NCI-H1436 treated with DMSO at 0.1 percent for 48 hours (cell line): ENCODE measurements around the gene TBC1D10A.

Experiments used
- DNase-seq: peaks from one replicate; lab custom pipeline; 2025; lab: John Stamatoyannopoulos, UW

Gene TBC1D10A

DNA sequence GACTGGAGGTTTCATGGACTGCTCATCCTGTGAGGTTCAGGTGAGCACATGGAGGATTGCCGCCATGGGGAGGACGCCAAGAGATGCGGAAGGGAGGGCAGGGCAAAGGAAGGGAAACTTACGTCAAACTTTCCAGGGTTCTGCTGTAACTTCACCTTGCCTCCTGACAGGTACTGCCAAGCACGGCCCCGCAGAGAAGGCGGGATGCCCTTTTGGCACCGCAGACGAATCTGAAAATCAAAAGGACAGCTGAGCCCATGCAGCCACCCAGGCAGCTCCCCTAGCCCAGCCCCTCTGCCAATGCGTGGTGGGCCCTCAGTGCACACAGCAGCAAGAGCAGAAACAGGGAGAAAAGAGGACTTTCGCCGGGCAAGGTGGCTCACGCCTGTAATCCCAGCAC is 27.4 kb downstream of the TBC1D10A start:
- no peak for DNase-seq

DNA sequence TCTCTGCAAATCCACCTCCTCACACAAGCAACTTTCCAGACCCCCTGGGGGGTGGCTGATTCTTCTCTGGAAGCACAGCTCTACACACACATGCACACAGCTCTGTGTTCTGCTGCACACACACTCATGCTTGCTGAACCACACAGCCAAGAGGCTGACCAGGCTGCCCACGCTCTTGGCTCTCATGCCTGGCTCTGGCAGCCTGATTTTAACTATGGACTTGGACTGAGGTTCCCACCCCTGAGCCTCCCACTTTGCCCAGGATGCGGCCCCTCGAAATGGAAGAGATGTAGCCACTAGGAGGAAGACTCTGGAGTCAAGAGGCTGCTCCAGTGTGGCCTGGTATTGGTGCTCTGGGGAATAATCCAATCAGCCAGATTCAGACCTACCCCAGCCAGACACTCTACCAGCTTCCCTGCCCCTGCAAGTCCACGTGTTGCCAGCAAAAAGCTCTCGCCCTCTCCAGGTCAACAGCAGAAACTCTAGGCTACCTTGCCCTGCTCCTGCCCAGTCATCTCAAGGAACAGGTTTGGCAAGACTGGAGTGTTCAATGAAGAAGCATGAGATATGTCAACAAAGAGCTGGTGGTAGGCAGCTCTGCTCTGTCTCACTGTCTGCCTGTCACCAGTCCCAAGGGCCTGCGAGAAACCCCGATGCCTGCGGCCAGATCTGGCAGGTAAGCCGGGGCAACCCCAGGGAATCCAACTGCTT is 28.6 kb downstream of the TBC1D10A start:
- DNase-seq = no peak

DNA sequence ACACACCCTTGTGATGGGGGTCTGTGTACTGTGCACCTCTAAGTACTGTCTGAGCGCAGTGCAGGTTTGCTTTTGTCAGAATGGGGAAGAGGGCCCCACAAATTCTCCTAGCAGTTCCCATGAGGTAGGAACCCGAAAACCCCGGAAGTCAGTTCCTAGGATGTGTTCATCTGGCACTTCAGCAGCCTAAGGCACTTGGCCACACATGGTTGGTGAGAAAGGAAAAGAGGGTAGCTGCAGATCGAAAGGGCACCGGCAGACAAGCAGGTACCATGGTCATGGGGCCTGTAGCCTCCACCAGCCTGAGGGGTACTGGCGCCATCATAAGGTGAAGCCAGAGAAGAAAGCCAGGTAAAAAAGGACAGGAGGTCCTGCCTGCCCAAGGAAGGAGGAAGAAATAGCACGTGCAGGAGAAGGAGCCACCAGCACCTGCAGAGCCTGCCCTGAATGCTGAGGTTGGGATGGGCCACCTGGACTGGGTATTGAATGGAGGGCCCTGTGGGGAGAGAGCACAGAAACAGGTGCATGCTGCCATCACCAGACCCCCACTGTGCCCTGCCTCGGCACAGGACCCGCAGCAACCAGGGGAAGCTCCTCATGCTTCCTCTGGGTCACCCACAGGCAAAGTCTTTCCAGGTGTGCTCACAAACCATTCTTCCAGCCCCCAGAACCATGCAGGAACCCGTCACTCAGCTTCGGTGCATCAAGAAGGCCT is 29.3 kb downstream of the TBC1D10A start:
- DNase-seq = no peak

DNA sequence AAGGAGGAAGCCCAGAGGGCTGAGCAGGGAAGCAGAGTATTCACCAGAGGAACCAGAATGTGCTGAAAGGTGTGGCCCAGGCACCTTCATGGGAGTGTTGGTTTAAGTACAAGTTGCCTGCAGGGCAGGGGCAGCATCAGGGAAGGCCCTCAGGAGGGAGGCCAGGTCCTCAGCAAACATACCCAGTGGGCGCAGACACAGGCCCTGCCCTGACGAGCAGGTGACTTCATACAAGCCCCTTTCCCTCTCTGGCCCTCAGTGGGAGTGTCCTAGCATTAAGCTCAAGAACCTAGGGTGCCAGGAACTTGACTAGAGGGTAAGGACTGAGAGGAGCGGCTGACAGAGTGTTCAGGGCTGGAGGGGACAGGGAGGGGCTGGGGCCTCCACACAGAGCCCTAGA is 29.9 kb downstream of the TBC1D10A start:
- DNase-seq = no peak

DNA sequence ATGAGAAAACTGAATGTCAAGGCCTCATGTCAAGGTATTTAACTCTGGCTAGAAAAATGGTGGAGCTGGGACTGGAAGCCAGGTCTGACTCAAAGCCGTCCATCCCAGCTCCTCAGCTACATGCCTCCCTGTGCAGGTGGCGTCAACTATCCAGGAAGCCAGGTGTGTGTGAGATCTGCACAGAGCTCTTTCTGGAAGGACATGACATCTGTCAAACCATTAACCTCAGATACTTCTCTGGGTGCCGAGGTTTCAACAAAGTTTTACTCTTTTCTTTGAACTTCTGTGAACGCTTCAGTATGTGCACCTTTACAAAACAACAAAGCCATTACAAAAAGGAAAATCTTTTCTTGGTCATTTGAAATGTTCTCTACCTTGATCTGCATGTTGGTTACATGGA is 30.4 kb downstream of the TBC1D10A start:
- no peak for DNase-seq

DNA sequence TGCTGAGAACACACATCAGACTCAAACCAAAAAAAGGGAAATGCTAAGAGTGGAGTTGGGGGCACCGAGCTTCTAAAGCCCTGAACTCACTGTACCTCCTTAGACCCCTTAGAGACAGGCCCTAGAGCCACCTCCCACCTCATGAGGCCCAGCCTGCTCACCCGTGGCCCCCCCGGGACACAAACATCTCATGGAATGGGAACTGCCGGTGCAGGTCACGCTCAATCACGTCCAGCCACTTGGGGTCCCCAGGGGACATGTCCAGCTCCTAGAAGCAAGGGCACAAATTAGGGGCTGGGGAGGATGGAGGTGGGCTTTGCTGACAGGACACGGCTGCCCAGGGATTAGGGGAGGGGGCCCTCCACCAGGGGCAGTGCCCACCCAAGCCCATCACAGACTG is 31.2 kb downstream of the TBC1D10A start:
- no peak for DNase-seq

DNA sequence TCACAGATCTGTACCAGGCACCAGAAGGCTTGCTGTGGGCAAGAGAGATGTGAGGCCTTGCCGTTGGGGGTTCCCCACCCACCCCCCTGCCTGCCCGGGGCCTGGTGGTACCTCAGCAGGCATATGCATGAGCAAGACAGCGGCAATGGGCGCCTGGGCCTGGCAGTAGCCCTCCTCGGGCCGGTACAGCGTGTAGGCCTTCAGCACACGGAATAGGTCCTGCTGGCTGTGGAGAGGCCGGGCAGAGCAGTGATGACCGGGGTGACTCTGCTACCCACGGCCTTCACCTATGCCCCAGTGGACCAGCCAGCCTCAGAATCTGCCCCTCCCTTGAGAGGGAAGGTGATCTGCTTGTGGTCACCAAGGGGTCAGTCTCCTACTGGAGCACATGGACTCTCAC is 31.9 kb downstream of the TBC1D10A start:
- no peak for DNase-seq

DNA sequence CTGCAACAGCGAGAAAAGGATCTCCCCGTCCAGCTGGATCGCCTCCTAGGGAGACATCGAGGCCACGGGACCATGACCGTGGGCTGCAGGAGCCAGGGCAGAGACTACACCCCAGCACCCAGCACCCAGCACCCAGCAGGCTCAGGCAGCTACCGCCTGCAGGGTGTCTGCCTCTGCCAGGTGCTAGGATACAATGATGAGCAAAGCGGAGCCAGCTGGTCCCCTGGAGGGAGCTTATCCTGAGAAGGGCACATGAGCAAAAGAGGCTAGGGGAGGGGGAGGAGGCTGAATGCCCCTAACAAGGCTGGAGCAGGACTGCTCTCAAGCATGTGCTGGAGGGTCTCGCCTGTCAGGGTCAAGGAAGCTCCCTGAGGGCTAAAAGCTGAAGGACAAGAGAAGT is 32.7 kb downstream of the TBC1D10A start:
- no peak for DNase-seq

DNA sequence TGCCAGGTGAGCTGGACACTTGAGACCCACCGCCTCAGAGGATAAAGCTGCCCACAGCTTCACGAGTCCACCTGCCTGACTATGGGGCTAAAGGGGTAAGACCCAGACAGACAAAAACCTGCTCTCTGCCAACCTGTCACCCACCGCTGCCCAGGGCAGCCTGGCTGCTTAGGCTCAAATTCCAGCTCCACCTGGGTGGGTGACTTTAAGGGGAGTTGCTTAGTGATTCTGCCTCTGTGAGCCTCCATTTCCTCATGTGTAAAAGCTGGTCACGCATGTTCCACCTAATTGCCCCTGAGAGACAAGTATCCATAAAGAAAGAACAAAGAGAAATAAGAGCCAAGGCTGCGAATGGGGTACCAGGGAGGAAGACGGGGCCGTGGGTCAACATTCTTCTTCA is 33.7 kb downstream of the TBC1D10A start:
- no peak for DNase-seq

DNA sequence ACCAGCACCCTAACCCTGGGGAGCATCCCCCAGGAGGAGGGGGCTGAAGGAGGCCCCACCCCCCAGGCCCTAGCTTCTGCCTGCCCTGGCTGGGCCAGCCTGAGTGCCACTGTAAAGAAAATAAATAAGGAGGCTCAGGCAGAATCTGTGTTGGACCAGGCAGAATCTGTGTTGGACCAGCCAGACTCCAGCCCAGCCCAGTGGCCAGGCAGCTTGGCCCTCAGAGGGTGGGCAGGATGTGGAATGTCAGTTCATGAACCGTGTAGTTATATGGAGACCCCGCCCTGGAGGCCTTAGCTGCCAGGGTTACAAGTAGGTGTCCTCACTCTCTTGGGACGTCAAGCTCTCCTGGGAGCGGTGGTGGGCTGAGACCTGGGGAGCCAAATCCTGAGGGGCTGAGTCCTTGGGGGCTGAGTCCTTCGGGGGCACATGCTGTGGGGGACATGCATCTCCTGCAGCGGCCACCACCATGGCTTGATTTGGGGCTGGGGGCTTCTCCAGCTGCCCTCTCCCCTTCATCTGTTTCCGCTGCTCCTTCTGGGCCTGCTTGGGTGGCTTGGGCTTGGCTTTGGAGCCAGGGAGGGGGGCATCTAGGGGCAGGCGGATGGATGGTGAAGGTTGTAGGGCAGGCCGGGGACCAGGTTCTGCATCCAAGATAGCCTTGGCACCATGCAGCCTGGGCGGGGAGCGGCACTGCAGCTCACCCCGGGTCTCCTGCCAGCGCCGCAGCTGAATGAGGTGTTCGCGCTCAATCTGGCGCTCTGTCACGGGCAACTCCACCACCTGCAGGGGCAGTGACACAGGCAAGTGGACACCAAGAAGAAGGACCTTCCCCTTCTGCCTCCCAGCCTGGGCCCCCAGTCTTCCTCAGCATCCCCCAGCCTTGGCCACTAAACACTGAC is 34.4 kb downstream of the TBC1D10A start:
- no peak for DNase-seq

DNA sequence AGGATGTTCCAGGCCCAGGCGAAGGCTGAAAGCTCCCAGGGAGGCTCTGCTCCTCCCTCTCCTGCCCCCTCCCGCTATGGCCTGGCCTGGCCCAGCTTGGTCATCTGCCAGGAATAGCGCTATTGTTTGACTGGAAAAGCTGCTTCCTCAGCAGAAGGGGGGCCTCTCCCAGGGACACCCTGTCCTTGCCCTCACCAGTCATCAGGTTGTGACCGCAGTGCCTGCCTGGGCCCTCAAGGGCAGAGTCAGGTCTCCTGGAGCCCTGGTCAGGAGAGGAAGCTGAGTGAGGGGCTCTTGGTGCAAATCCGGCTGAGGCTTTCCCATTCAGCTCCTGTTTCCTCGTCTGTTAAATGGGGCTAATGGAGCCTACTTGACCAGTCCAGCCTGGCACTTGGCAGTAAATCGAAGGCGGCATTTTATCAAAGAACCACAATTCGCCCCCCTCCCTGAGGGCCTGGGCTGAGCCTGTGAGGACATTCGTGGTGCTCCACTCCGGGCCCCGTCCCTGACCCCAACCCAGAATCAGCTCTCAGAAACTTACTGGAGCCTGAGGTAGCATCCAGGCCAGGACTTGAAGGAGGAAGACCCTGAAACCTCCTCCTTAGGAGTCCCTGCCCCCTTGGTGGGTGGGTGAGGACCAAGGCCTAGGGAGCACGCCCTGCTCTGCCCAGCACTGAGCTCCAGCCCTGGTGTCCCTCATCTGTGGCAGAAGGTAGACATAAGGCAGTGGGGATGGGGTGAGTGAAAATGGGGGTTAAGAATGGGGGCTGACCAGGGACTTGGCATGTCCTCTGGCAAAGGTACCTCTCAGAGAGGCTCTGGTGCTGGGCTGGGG is 35.5 kb downstream of the TBC1D10A start:
- DNase-seq = no peak

DNA sequence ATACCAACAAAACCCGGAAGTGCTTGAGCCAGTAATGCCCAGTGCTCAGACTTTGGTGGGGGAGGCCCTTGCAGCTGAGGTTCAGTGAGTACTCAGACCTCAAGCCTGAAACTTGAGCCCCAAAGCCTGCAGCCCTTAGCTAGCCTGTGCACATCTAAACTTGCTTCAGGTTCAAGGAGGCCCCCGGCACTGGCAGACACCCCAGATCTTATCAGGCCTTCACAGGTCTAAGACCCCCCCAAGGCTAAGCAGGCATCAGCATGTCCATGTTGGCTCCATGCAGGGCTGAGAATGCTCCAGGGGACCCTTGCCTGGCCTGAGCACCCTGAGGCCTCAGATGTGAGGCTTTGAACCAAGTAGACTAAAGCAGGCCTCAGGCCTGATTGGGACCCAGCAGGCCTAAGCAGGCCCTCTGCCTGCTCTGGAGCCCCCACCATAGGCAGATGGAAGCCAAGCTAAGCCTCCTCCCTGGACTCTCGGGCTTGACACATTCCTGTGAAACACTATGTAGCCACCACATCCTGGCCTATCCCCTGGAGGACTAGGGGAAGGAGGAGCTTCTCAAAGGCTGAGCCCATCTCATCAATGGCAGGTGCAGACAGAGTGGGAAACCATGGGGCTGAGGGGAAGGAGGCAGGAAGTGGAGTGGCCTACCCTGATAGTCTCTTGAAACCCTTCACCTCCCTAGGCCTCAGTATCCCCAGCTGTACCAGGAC is 36.2 kb downstream of the TBC1D10A start:
- no peak for DNase-seq

DNA sequence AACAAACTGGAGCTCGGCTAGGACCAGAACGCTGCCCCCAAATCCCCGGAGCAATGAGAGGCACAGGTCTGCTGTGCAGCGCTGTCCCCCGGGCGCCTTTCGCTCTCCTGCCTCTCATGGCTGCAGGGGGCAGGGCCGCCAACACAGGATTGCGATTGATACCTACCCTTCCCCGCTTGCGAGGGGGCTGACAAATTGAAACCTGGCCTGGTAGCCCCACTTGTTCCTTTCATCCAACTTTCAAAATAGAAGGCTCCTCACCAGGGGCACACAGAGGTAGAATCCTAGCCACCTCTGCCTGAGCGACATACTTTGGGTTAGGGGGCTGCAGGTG is 36.8 kb downstream of the TBC1D10A start:
- no peak for DNase-seq

DNA sequence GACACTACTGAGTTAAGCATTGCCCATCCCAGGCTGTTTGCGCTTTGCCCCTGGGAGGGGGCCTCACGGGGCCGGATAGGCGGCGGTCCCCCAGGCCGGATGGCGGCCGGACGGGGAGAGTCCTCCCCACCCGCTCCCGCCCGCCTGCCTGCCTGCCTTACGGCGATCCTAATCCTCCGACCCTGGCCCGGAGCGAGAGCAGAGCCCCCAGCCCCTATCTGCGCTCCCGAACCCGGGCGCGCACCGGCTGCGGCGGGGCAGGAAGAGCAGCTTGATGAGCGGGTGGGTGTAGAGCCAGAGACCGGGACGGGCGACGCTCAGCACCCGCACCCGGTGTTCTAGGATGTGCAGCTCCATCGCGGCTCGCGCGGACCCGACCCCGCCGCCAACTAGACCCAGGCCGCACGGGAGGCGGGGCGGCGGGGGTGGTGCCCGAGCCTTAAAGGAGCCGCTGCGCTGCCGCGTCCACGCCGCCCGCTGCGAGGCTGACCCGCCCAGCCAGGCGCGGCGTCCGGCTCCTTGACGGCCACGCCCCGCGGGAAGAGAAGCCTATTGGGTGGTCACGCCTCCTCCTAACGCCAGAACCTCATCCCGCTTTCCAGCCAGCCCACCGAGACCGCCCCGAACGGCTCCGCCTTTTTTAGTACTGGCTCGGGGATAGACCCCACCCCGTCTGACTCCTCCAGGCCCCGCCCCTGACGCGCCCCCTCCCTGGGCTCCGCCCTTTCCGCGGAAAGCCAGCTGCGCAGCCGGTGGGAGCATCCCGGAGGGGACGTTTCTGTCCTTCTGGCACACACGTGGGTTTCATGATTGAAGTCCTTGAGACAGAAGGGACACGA is 37.4 kb downstream of the TBC1D10A start, which contains the start of gene CASTOR1:
CASTOR1 (minus strand) TSS at position 365 of the 839 bp plus-strand sequence; CDS start at position 357, 8 bp downstream.
- peak; percentile 84 for DNase-seq

DNA sequence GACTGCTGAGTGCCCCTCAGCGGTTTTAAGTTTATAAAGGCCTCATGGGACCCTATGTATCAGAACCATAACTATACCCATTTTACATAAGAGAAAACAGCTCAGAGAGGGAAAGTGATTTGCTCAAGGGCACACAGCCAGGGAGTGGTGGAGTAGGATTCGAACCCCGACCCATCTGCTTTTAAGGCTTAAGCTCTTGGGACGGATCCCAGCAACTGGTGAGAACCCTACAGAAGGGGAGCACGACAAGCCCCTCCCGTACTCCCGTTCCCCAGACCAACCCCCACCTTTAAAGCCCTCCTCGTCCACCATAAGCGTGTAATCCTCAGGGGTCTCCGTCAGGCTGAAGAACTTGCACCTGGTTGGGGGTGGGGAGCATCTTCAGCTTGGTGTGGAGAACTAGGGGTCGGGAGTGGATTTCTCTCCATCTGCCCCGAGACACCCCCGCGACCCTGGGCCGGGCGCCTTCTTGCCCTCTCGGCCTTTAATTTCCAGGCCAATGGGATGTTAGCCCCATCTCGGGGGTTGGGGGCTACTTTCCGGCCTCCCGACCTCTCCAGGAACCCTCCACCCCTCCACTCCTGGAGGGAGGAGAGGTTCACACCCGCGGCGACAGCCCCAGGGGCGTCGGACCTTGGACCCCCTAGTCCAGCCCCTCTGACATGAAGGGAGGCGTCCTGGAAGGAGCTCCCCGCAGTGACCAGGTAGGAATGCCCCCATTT is 38.2 kb downstream of the TBC1D10A start:
- no peak for DNase-seq

DNA sequence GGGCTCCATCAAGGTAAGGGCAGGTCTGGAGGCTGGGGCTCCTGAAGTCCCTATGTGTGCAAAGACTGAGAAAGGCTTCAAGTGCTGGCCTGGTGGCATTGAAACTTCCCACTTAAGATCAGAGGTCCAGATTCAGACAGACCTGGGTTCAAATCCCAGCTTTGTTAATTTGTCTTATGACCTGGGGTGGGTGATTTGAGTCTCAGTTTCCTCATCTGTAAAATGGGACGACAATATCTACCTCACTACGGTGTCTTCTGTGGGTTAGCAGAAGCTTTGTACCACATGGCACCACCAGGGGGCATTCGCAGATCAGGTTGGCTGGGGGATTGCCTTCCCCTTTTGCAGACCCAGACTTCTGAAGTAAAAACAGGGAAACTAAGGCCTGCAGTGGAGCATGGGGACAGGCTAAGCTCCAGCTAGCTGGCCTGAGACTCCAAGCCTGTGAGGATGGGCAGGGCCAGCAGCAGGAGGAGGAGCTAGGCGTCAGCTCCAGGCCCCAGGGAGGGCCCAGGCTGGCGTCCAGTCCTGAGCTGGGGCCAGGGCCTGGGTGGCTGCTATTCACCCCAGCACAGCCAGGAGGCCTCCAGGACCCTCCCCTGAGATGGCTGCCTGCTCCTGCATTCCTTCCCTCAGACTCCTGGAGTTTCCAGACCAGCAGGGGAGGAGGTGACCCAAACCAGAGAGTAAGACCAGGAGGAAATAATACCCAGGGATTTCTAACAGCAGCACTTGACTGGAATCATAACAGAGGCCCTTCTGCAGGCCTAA is 38.9 kb downstream of the TBC1D10A start:
- no peak for DNase-seq

DNA sequence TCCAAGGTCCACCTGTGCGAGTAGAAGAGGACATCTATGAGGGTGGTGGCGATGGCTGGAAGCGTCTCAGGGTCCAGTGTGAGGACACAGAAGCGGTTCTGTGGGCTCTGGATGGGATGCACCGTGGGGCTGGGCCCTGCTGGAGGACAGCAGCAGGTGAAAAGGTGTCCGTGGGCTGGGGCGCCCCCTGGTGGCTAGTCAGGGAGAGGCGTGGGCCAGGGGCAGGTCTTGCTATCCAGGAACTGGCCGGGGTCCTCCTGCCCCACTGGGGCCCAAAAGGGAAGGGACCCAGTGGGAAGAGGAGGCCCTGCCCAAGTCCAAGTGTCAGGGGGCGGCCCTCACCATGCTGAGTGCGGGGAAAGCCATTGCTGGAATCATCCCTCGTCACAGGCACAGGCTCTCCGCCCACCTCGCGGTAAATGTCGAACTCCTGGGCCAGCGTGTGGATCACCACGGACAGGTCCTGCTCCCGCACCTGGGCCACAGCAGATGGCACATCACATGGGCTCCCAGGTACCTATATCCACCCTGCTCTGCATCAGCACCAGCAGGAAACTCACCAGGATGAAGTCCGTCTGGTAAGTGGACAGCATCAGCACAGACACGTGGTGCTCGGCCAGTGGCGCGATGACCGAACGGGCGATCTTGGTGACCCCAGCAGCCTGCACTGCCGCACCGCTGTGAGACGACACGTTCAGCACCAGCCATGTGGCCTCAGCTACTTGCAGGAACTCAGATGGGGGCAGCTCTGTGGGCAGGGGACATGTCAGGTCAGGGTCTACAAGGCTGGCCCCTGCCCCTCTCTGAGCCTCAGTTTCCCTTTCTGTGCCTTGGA is 39.7 kb downstream of the TBC1D10A start:
- DNase-seq = no peak

DNA sequence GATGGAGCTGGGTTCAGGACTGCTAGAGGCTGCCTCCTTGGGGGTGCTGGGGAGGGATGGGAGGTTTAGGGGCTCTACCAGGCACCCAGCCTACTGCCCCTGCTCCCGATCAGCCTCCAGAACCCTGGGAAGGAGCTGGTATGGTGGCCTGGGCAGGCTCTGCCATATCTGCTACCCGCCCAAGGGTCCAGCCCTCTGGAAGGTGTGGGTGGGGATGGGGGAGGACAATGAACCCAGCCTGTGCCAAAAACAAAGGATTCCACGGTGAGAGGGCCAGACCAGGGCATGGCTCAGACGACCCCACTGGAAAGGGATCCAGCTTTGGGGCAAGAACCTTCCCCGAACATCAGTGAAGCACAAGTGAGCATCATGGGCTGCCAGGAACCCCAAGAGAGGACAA is 40.4 kb downstream of the TBC1D10A start:
- no peak for DNase-seq
